Nephron progenitor cell (in vitro differentiated cells): Measurements from ENCODE around the gene TBX4.

Source experiments
- DNase-seq: peaks from one replicate; pipeline ENCODE4 v3.0.0; 2021
- H3K27ac Mint-ChIP-seq: 2 replicates; pipeline ENCODE4 v1.8.0; 2021; ENCODE audit warnings: mild to moderate bottlenecking, moderate library complexity, mixed read lengths
- H3K27me3 Mint-ChIP-seq: 2 replicates; pipeline ENCODE4 v1.8.0; 2021; ENCODE audit warnings: mild to moderate bottlenecking, low read depth, mixed read lengths; ENCODE audit not compliant: poor library complexity
- H3K36me3 Mint-ChIP-seq: 2 replicates; pipeline ENCODE4 v1.8.0; 2021; ENCODE audit warnings: low read depth, mixed read lengths
- H3K4me1 Mint-ChIP-seq: 2 replicates; pipeline ENCODE4 v1.8.0; 2021; ENCODE audit warnings: mixed read lengths
- H3K4me3 Mint-ChIP-seq: 2 replicates; pipeline ENCODE4 v1.8.0; 2021; ENCODE audit warnings: mild to moderate bottlenecking, moderate library complexity, mixed read lengths
- H3K9me3 Mint-ChIP-seq: 2 replicates; pipeline ENCODE4 v1.8.0; 2021; ENCODE audit warnings: mild to moderate bottlenecking, moderate library complexity, mixed read lengths
- CTCF ChIP-seq: fragments of 200-600 bp; sonication (generic); IDR thresholded peaks from 2 replicates; pipeline ENCODE4 v1.5.0; 2021; ENCODE audit warnings: antibody characterized with exemption

The TBX4 gene

GRCh38 chr17:61469949-61470348 lies 17.7 kb downstream of the TBX4 start:
- Mint-ChIP-seq H3K27me3 (peaks cover 67% of the 10 kb centered on the region), H3K4me1 (peaks cover 18% of the 10 kb centered on the region), H3K27ac (no peak overlapping the region), H3K4me3 (no peak overlapping the region), H3K9me3 (no peaks in the 10 kb centered on the region), H3K36me3 (no peaks in the 10 kb centered on the region)
- no peak for TF ChIP-seq CTCF
- no peak for DNase-seq

- TF ChIP-seq CTCF: no peak
- H3K27me3 Mint-ChIP-seq: peaks cover 67% of the 10 kb centered on the region
- H3K4me1 Mint-ChIP-seq: peaks cover 17% of the 10 kb centered on the region
- DNase-seq: no peak
- no peaks in the 10 kb centered on the region for H3K9me3 Mint-ChIP-seq
- H3K27ac Mint-ChIP-seq: no peak overlapping the region
- no peak overlapping the region for H3K4me3 Mint-ChIP-seq
- no peaks in the 10 kb centered on the region for H3K36me3 Mint-ChIP-seq
These were observed 18.4 kb downstream of the TBX4 start for GRCh38 chr17:61470530-61471136.

GRCh38 chr17:61474235-61474927 lies 22.2 kb downstream of the TBX4 start:
- no peak for TF ChIP-seq CTCF
- Mint-ChIP-seq H3K4me3 (no peak overlapping the region), H3K9me3 (no peaks in the 10 kb centered on the region), H3K4me1 (peaks cover 3% of the 10 kb centered on the region), H3K27me3 (peaks cover 56% of the 10 kb centered on the region), H3K27ac (no peak overlapping the region), H3K36me3 (no peaks in the 10 kb centered on the region)
- no peak for DNase-seq

- TF ChIP-seq CTCF: no peak
- Mint-ChIP-seq H3K36me3 (no peaks in the 10 kb centered on the region), H3K4me3 (no peak overlapping the region), H3K4me1 (peaks cover 8% of the 10 kb centered on the region), H3K27ac (no peak overlapping the region), H3K9me3 (no peaks in the 10 kb centered on the region), H3K27me3 (peaks cover 59% of the 10 kb centered on the region)
- DNase-seq: no peak
These were observed 22.7 kb downstream of the TBX4 start for GRCh38 chr17:61474934-61475333.

GRCh38 chr17:61475726-61476125 lies 23.5 kb downstream of the TBX4 start:
- Mint-ChIP-seq H3K9me3 (no peaks in the 10 kb centered on the region), H3K36me3 (no peaks in the 10 kb centered on the region), H3K4me3 (no peak overlapping the region), H3K27ac (no peak overlapping the region), H3K4me1 (peaks cover 11% of the 10 kb centered on the region), H3K27me3 (peaks cover 55% of the 10 kb centered on the region)
- TF ChIP-seq CTCF: no peak
- no peak for DNase-seq
